Erythroblast (primary cell): ENCODE results near the gene IRF2BP2.

ENCODE experiments used
- DNase-seq, 2 experiments: peaks; one replicate each; lab custom pipeline; 2025; lab: John Stamatoyannopoulos, UW
- GATA1 ChIP-seq: IDR thresholded peaks from 2 replicates; pipeline ENCODE4 v1.6.1; 2011; ENCODE audit warnings: low read depth, mild to moderate bottlenecking, control low read depth, low read length, moderate library complexity
- POLR2A ChIP-seq: IDR thresholded peaks from 2 replicates; pipeline ENCODE4 v1.6.1; 2011; ENCODE audit warnings: mild to moderate bottlenecking, low read length

Gene IRF2BP2

DNA sequence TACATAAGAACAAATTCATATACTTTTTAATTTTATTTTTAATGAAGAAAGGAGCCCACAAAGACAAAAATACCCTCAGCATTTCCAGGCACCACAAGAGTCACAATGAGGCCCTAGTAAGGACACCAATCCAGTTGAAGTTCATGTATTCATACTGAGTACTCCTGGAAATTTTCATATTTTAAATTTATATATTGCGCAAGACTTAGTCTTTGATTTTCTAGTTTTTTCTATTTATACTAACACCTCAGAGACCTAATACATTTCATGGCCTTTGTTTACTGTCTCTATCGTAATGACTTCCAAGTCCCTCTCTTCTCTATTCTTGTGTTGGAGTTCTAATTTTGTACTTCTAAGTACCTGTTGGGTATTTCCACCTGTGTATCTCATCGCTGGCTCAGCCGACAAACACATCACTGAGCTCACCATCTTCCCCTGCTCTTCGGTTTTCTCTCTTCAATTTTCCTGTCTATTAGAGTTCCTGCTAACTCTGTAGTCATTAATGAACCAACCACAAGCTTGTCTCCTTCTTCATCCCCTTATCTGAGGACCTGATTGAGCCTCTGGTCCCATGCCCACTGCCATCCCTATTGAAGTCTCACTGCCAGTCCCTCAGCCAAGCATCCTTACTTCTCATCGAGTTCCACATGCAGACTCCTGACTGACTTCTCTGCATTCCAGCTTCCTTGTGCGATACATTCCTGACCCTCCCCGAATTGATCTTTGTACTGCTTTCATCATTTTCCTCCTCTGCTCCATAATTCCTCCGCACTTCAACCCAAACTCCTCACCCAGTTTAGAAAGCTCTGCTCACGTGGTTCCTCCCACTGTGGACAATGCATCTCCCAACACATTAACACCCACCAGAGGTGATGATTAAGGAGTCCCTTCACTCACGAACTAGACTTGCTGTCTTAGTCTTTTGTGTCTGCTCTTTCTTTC is 17.3 kb upstream of the IRF2BP2 start:
- TF ChIP-seq POLR2A (no peak), GATA1 (no peak)
- no peak for DNase-seq

DNA sequence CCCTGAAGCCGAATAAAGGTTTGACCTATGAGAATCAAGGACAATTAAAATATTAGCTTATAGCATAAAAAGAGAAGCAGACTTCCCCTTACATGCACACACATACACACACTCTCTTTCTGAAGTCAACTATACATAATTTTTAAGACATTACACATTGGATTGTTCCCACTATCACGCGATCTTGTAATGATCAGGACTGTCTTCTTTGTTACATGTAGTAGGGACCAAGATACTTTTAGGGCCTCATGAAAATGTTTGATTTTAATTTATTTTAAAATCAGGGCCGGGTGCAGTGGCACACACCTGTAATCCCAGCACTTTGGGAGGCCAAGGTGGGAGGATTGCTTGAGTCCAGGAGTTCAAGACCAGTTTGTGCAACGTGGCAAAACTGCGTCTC is 16.4 kb upstream of the IRF2BP2 start:
- TF ChIP-seq GATA1 (no peak), POLR2A (no peak)
- DNase-seq: no peak

DNA sequence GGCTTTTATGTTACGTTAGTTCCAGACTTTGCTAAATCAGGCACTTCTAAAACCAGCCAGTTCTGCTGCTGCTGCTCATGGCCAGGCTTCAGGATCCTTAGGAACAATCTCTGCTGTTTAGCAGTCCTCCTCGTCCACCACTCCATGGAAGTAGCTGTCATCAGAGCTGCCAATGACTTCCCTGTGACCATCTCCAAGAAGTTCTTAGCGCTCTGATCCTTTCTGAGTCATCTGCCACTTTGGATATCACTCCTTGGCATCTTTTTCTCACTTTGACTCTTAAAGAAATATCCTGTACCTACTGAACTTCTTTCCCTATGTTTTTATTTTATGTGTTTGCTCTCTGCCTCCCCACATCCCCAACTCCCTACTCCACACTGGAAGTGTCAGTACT is 14.7 kb upstream of the IRF2BP2 start:
- TF ChIP-seq POLR2A (no peak), GATA1 (no peak)
- no peak for DNase-seq

- TF ChIP-seq POLR2A (no peak), GATA1 (no peak)
- no peak for DNase-seq
Observed at GRCh38 chr1:234621657-234622335, 11.8 kb upstream of the IRF2BP2 start.

DNA sequence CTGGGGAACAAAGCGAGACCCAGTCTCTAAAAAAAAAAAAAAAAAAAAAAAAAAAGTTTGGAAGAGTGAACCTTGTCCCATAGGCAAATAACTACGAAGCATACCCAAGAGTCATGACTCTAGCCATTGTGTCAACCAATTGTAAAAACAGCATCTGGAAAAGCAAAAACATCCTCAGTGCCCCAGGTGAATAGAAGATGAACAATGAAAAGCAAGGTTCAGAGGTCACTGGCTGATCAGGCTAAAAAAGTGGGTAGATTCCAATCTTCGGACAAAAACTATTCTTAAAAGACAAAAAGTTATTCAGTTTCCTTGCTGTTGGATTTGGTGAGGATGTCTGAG is 11.1 kb upstream of the IRF2BP2 start:
- DNase-seq: no peak
- no peak for TF ChIP-seq GATA1
- no peak for TF ChIP-seq POLR2A

GRCh38 chr1:234620272-234621126 is 10.5 kb upstream of the IRF2BP2 start:
- TF ChIP-seq GATA1: no peak
- no peak for TF ChIP-seq POLR2A
- no peak for DNase-seq

DNA sequence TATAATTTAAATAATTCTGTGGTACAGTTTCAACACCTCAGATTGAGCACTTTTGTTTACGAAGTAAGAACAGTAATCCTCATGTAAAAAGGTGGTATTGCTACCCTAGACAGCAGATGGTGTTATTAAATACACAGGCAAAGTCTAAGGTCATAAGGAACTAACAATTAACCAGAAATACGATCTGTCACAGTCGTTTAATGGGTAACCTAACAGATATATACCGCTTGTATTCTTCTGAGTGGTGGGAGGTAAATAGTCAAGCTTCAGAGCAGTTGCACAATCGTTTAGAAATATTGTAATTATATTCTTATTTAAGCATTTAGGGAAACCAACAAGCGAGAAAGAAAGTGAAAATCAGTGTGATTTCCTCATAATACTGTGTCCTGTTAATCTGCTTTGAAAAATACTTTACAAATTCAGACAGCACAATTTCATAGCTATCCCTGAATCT is 9.8 kb upstream of the IRF2BP2 start:
- no peak for TF ChIP-seq POLR2A
- TF ChIP-seq GATA1: no peak
- no peak for DNase-seq

DNA sequence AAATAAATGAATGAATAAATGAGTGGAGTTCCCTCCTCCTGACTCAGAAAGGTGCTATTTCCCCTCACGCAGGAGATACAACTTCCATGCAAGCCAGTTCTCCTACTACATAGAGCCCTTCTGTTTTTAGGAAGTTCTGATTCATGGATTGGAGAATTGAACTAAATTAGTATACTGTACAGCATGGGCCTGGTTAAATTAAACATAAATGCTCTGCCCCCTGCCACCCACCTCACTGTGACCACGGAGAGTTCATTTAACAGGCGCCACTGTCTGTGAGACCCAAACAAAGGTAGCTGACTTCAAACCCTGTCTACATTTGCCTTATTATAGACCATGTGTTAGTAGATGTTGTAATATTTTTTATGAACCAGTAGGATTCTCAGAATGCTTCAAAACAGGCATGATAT is 9.1 kb upstream of the IRF2BP2 start:
- no peak for DNase-seq
- no peak for TF ChIP-seq GATA1
- TF ChIP-seq POLR2A: no peak

GRCh38 chr1:234618737-234619049 is 8.7 kb upstream of the IRF2BP2 start:
- no peak for TF ChIP-seq GATA1
- TF ChIP-seq POLR2A: no peak
- no peak for DNase-seq

- no peak for DNase-seq
- TF ChIP-seq POLR2A (no peak), GATA1 (no peak)
Observed at GRCh38 chr1:234617986-234618736, 8.2 kb upstream of the IRF2BP2 start.

GRCh38 chr1:234617131-234617985 is 7.4 kb upstream of the IRF2BP2 start:
- TF ChIP-seq POLR2A (no peak), GATA1 (no peak)
- no peak for DNase-seq

- no peak for TF ChIP-seq POLR2A
- TF ChIP-seq GATA1: no peak
- no peak for DNase-seq
Observed at GRCh38 chr1:234616644-234617043, 6.7 kb upstream of the IRF2BP2 start.
